PC-9 (cell line): ENCODE results near the gene PNPO. TPM values are rescaled to one million over a fixed set of nuclear protein-coding genes. Genes with fewer than 3 reads are reported as not detected.

Source experiments
- BruUV-seq: library from RNA; stranded (reverse); fragments of 400-500 nt; replicated peaks from 2 replicates; lab custom pipeline; 2021; lab: Mats Ljungman, UMichigan
- CTCF ChIA-PET: fragments of 300-600 bp; sonication (Branson Sonifier 250); formaldehyde crosslinking; loops from one replicate; lab custom pipeline; 2022; ENCODE audit warnings: antibody characterized with exemption; lab: Charles Lee
- POLR2A ChIA-PET: fragments of 300-600 bp; sonication (Branson Sonifier 250); formaldehyde crosslinking; loops from one replicate; lab custom pipeline; 2022; ENCODE audit warnings: antibody characterized with exemption; ENCODE audit not compliant: unreplicated experiment; lab: Charles Lee
- DNase-seq, 2 experiments: peaks; one replicate each; pipeline versions ENCODE4 v3.0.0 to v3.0.0-alpha.2; 2015 to 2022; ENCODE audit warnings: mixed read lengths in 1 of 2
- H2AFZ ChIP-seq: fragments of 200-600 bp; sonication (generic); 2 replicates; pipeline ENCODE4 v1.8.1; 2017; ENCODE audit warnings: antibody characterized with exemption
- H3F3A ChIP-seq: fragments of 200-600 bp; sonication (generic); 2 replicates; pipeline ENCODE4 v1.8.1; 2017; ENCODE audit warnings: antibody characterized with exemption, mild to moderate bottlenecking, low read depth; ENCODE audit not compliant: insufficient read depth
- H3K27ac ChIP-seq: fragments of 200-600 bp; sonication (generic); 2 replicates; pipeline ENCODE4 v1.6.1; 2016; ENCODE audit warnings: mixed run types
- H3K27me3 ChIP-seq: fragments of 200-600 bp; sonication (generic); 2 replicates; pipeline ENCODE4 v1.6.1; 2016; ENCODE audit warnings: low read depth, mixed run types; ENCODE audit not compliant: insufficient read depth
- H3K36me3 ChIP-seq: fragments of 200-600 bp; sonication (generic); 2 replicates; pipeline ENCODE4 v1.6.1; 2016; ENCODE audit warnings: low read depth, mixed run types
- H3K4me1 ChIP-seq: fragments of 200-600 bp; sonication (generic); replicated peaks from 2 replicates; pipeline ENCODE4 v1.6.1; 2016; ENCODE audit warnings: mixed run types; ENCODE audit not compliant: insufficient read depth
- H3K4me2 ChIP-seq: fragments of 200-600 bp; sonication (generic); 2 replicates; pipeline ENCODE4 v1.6.1; 2017; ENCODE audit warnings: mixed run types
- H3K4me3 ChIP-seq: fragments of 200-600 bp; sonication (generic); 2 replicates; pipeline ENCODE4 v1.6.1; 2016; ENCODE audit warnings: mixed run types
- H3K79me2 ChIP-seq: fragments of 200-600 bp; sonication (generic); 2 replicates; pipeline ENCODE4 v1.6.1; 2017; ENCODE audit warnings: low read depth, mixed run types
- H3K9me2 ChIP-seq: fragments of 200-600 bp; sonication (generic); 2 replicates; pipeline ENCODE4 v1.8.1; 2017; ENCODE audit warnings: mild to moderate bottlenecking; ENCODE audit not compliant: insufficient read depth
- H3K9me3 ChIP-seq: fragments of 200-600 bp; sonication (generic); 2 replicates; pipeline ENCODE4 v1.8.1; 2016; ENCODE audit warnings: low read depth; ENCODE audit not compliant: insufficient read depth
- H4K20me1 ChIP-seq: fragments of 200-600 bp; sonication (generic); 2 replicates; pipeline ENCODE4 v1.8.1; 2017; ENCODE audit not compliant: insufficient read depth
- EZH2 ChIP-seq: fragments of 200-600 bp; sonication (generic); IDR thresholded peaks from 2 replicates; pipeline ENCODE4 v1.8.0; 2017; ENCODE audit warnings: antibody characterized with exemption, low read depth
- intact Hi-C: fragments of 100-400 bp; cut with micrococcal nuclease; formaldehyde crosslinking; loops from one replicate; pipeline ENCODE4 v1.10.0; 2022; ENCODE audit not compliant: unreplicated experiment
- total RNA-seq: library from RNA; stranded (reverse); gene quantifications from 2 replicates; pipeline ENCODE4 v1.2.3, GENCODE V29; 2021
- TF ChIP-seq, protein P1 (sequence below): fragments of 200-600 bp; sonication (generic); conservative IDR thresholded peaks from 2 replicates; pipeline ENCODE4 v1.6.1; 2017; ENCODE audit warnings: mixed run types, antibody characterized with exemption, mild to moderate bottlenecking, moderate library complexity

PNPO gene
- total RNA-seq, 1 experiment from 2014 or later: 40.2 TPM

DNA sequence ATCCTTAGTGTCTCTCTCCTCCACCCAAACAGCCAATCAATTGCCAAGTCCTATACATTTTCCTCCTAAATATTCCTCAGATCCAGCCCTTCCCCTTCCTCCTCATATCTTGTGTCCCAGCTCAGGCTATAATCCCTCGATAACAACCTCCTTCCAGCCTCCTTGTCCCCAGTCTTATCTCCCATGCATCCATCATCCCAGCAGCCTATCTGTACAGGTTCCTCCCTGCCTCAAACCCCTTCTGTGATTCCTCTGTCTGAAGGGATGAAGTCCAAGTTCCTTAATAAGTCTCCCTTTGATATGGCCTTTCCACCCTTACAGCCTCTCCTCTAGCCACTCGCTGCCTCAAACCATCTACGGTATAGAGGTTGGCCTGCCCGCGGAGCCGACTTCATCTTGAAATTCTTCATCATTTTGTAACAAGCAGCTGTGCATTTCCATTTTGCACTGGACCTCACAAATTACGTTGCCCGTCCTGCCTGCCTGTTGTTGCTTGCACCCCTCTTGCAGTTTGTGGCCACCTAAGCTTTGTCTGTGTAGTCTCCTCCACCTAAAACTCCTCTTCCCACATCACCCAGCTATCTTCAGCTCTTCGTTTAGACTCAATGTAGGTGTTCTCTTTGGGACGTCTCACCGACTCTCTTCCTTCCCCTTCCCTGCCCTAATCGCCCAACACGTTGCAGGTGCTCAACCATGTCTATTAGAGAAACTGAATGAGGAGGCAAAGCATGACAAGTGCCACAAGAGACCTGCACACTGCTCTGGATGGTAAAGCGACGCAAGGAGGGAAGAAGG, 28.8 kb downstream of the PNPO start:
- no peaks in the 10 kb centered on the region for H3K9me3 ChIP-seq
- no peak for DNase-seq
- TF ChIP-seq EZH2: no peak
- ChIA-PET CTCF (interaction anchor here (0.6 to 1.4 kb wide), 9 partner anchors 9 to 167 kb away, joined by 3 to 7 read pairs (median 4); partner anchors contain the start of gene SCRN2), POLR2A (interaction anchor here (0.6 to 1.5 kb wide), 5 partner anchors 8 to 1538 kb away, joined by 3 to 5 read pairs (median 3); no protein-coding TSS in a partner anchor)
- peaks cover 53% of the 10 kb centered on the region for H3K4me1 ChIP-seq
- H3K27me3 ChIP-seq: no peaks in the 10 kb centered on the region
- H4K20me1 ChIP-seq: no peaks in the 10 kb centered on the region
- H3K79me2 ChIP-seq: peaks cover 20% of the 10 kb centered on the region
- peaks cover 33% of the 10 kb centered on the region; the same call in 1 of the 2 replicates for H3F3A ChIP-seq
- 0 out of 2 replicates have a peak overlapping the region, but pooled peaks have one; percentile 45 for H2AFZ ChIP-seq
- H3K27ac ChIP-seq: no peak overlapping the region
- no TSS peak for BruUV-seq
- H3K4me2 ChIP-seq: peak overlapping the region; percentile 67
- no peaks in the 10 kb centered on the region for H3K9me2 ChIP-seq
- H3K4me3 ChIP-seq: peak overlapping the region; percentile 12; the same call in 1 of the 2 replicates
- intact Hi-C loops: loop anchor here (1.0 to 2.0 kb wide), 3 partner anchors 21 to 129 kb away; partner anchors contain the start of genes SCRN2 and SP2
- peaks cover 11% of the 10 kb centered on the region; the same call in 1 of the 2 replicates for H3K36me3 ChIP-seq

DNA sequence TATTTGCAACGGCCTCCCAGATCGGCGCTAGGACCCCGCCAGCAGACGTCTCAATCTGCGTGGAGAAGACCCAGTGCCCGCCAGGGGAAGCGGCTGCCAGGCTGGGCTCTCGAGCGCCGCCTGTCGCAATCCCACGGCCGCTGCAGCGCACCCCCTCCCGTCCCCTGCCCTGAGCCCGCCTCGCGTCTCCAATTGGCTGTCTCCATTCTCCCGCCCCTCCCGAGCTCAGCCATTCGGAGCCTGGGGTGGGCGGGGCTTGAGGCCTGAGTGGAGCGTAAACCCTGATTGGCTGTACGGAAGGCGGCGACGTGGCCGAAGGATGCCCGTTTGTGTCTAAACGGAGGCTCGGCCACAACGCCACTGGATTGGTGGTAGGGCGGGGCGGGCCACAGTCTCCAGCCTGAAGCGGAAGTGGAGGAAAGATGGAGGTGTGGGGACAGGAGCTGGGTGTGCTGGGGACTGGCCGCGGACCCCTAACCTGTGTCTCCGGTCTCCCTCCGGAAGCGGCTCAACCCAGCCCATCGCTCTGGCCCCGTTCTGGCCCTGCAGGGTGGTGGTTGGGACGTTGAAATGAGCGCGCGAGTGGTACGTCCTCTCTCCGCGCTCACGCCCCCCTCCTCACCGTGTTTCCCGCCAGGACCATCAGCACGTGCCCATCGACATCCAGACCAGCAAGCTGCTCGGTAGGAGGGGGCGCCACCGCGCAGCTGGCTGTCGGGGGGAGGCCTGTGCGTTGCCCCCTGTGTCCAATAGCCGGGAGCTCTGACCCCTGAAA, 29.5 kb downstream of the PNPO start, which contains the start of gene CDK5RAP3:
Gene CDK5RAP3 (plus strand): TSS at position 389 of the 775 bp plus-strand sequence. CDS start 34 bp downstream, at position 423.
- H3K4me3 ChIP-seq: peak within 1 kb of the TSS; percentile 78
- CTCF ChIA-PET: interaction anchor here (0.6 to 1.3 kb wide), 16 partner anchors 10 to 361 kb away, joined by 3 to 13 read pairs (median 4); partner anchors contain the start of genes PNPO, PRR15L, SCRN2 and SP6
- TF ChIP-seq, protein P1, sequence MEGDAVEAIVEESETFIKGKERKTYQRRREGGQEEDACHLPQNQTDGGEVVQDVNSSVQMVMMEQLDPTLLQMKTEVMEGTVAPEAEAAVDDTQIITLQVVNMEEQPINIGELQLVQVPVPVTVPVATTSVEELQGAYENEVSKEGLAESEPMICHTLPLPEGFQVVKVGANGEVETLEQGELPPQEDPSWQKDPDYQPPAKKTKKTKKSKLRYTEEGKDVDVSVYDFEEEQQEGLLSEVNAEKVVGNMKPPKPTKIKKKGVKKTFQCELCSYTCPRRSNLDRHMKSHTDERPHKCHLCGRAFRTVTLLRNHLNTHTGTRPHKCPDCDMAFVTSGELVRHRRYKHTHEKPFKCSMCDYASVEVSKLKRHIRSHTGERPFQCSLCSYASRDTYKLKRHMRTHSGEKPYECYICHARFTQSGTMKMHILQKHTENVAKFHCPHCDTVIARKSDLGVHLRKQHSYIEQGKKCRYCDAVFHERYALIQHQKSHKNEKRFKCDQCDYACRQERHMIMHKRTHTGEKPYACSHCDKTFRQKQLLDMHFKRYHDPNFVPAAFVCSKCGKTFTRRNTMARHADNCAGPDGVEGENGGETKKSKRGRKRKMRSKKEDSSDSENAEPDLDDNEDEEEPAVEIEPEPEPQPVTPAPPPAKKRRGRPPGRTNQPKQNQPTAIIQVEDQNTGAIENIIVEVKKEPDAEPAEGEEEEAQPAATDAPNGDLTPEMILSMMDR: peak; percentile 90
- no peak for TF ChIP-seq EZH2
- H3K4me2 ChIP-seq: peak within 1 kb of the TSS; percentile 91
- no peaks in the 10 kb centered on the region for H4K20me1 ChIP-seq
- H3K27me3 ChIP-seq: no peaks in the 10 kb centered on the region
- H3K79me2 ChIP-seq: peaks cover 20% of the 10 kb centered on the region
- DNase-seq: peak; percentile 97 to 99
- no peaks in the 10 kb centered on the region for H3K9me2 ChIP-seq
- no TSS peak for BruUV-seq
- peaks cover 33% of the 10 kb centered on the region; the same call in 1 of the 2 replicates for H3F3A ChIP-seq
- H2AFZ ChIP-seq: peak within 1 kb of the TSS; percentile 81
- peak within 1 kb of the TSS; percentile 60 for H3K27ac ChIP-seq
- intact Hi-C loops: loop anchor here (1.0 to 2.0 kb wide), 3 partner anchors 22 to 130 kb away; partner anchors contain the start of genes SCRN2 and SP2
- peaks cover 52% of the 10 kb centered on the region for H3K4me1 ChIP-seq
- no peaks in the 10 kb centered on the region for H3K9me3 ChIP-seq
- POLR2A ChIA-PET: interaction anchor here (0.6 to 1.5 kb wide), 8 partner anchors 11 to 1537 kb away, joined by 3 to 18 read pairs (median 3); no protein-coding TSS in a partner anchor
- H3K36me3 ChIP-seq: peaks cover 11% of the 10 kb centered on the region; the same call in 1 of the 2 replicates

DNA sequence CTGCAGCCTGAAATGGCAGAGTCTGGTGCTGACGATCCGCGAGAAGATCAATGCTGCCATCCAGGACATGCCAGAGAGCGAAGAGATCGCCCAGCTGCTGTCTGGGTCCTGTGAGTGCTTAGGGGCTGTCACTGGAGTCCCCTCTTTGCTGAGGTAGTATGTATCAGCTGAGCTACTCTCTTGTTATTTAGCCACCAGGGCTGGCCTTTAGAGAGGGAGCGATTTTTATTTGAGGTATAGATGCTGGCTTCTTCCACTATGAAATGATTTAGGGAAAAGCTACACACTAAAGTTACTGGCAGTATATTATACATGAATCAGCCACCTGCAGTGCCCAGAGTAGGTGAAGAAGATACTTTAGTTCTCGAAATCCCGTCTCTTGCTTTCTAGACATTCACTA, 32.2 kb downstream of the PNPO start:
- Histone ChIP-seq H3K27ac (no peak overlapping the region), H3K9me2 (no peaks in the 10 kb centered on the region), H3K4me2 (no peak overlapping the region), H3K79me2 (peaks cover 20% of the 10 kb centered on the region), H3K4me3 (no peak overlapping the region), H3K27me3 (no peaks in the 10 kb centered on the region), H4K20me1 (no peaks in the 10 kb centered on the region), H3F3A (peaks cover 14% of the 10 kb centered on the region; the same call in 1 of the 2 replicates), H3K4me1 (peaks cover 25% of the 10 kb centered on the region), H3K9me3 (no peaks in the 10 kb centered on the region), H3K36me3 (peaks cover 22% of the 10 kb centered on the region; the same call in 1 of the 2 replicates), H2AFZ (no peak overlapping the region)
- TF ChIP-seq, protein P1: no peak
- TF ChIP-seq EZH2: no peak
- CTCF ChIA-PET: no interaction called here
- no peak for DNase-seq
- intact Hi-C loops: no loop called here
- POLR2A ChIA-PET: no interaction called here
- no TSS peak for BruUV-seq
